ENCODE data around the gene POGLUT2.

Gene POGLUT2

DNA sequence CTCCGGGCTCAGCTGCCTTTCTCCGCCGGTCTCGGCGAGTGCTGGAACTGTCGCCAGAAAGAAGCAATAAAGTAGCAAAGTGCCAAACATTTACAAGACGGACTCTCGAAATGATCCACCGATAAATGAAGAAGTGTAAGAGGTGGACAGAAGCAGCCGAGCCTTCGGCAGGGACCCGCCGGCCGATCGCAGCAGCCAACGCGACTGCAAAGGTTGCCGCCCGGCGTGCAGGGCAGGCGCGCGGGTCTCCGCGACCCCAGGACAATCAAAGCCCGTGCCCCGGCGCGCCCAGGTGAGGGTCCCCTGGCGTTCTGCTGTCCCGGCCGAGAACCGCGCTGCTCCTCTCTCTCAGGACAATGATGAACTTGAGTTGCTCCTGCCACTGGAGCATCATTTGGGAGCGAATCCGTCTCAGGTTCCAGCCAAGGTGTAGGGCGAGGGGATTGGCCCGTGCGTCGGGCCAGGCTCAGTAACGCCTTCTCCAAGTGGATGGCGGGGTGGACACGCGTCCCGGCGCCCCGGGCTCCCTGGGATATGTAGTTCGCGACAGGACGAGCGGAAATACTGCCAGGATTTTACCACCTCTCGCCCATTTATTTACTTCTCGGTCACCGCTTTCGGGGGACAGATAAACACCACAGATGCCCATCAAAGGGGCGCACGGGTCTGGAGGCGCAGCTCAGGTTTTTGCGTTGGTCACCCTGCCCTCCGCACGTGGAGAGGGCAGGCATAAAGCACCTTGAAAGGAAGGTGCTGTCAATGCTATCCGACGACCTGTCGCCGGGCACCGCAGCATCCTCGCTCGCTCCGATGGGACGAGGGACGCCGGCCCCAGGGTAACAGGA lies at the start of gene POGLUT2, which contains the start of gene BIVM:
Gene POGLUT2 (minus strand): TSS at position 396 of the 845 bp plus-strand sequence. CDS start 306 bp downstream, at position 90.
Gene BIVM (plus strand): TSS at position 539 of the 845 bp plus-strand sequence. CDS start 8,149 bp downstream, outside the sequence.
- DNase-seq (ENCODE audit: low read depth), result peak; percentile 96

- DNase-seq (ENCODE audit: low read depth), result peak; percentile 70
Observed at GRCh38 chr13:102847272-102848234, 48.8 kb upstream of the POGLUT2 start.

DNA sequence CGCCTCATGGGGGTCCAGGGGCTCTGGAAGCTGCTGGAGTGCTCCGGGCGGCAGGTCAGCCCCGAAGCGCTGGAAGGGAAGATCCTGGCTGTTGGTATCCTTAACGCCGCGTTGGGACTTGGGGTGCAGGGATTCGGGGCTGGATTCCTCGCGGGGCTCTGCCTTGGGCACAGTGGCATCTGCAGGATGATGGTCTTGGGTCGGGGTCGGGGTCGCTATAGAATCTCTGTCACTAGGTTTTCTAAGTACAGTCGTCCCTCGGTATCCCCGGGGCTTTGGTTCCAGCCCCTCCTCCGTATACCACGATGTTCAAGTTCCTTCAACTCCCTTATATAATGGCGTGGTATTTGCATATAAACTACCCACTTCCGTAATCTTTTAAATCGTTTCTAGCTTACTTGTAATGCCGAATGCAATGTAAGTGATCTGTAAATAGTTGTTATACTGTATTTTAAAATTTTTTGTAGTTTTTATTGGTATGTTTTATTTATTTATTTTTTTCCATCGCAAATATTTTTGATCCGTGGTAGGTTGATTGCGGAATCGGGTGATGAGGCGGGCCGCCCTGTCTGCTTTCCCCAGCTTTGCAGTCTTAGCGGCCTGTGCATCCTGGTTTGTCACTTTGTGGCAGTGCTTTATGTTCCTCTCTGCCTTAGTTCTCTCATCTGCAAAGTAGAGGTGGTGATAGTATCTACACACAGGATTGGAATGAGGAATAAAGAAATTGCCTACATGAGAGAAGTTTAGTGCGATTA lies 47.7 kb upstream of the POGLUT2 start:
- peak; percentile 67 for DNase-seq (ENCODE audit: low read depth)

- peak; percentile 97 for DNase-seq (ENCODE audit: low read depth)
Observed at GRCh38 chr13:102845630-102846260, 47.0 kb upstream of the POGLUT2 start, which contains the start of gene ERCC5. Gene ERCC5, plus strand, starts transcription at chr13:102846032. Its CDS starts 235 bp downstream, at chr13:102846267.

DNA sequence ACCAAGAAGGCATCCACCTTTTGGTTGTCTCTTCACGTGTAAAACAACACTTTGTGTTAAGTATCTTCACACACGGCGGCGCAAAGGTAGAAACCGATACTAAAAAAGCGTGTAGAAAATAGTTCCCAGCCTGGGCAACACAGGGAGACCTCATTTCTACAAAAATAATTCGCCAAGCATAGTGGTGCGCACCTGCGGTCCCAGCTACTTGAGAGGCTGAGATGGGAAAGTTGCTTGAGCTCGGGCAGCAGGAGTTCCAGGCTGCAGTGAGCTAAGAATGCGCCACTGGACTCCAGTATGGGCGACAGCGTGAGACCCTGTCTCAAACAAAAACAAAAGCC lies 46.5 kb upstream of the POGLUT2 start:
- DNase-seq (ENCODE audit: low read depth), result no peak

- DNase-seq (ENCODE audit: low read depth), result no peak
Observed at GRCh38 chr13:102839462-102839861, 40.7 kb upstream of the POGLUT2 start.

DNA sequence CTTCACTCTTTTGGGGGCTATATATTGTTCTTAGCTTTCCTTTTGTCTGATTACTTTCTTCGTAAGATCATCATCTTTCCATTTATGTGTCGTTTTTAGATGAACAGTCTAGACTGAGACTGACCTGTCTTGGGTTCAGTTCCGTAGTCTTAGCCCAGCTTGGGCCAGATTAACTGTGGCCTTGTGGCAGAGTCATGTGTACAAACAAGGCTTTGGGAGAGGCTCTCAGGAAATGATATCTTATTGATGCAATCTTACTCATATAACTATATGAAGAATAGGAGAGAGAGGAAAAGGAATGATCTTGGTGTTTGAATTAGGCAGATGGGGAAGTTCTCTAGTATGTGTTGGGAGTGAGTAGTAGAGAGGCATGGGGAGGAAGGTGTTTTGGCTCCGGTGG lies 40.2 kb upstream of the POGLUT2 start:
- no peak for DNase-seq (ENCODE audit: low read depth)

DNA sequence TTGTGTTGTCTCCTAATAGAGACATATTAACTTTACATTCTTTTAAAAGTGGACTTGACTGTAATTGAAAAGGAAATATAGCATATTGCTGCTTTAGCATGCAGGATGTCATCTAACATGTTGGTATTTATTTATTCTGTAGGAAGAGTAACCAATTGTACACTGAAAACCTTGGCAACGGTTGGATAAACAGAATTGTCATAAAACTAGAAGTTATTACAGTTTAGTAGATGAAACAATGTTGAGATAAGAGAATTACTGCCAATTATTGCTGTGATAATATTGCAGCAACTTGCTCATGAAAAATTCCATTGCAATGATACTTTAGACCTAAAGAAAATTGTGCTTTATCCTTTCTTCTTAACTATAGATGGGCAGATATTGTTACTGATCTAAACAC lies 39.5 kb upstream of the POGLUT2 start:
- DNase-seq (ENCODE audit: low read depth), result no peak

GRCh38 chr13:102836471-102836870 lies 37.7 kb upstream of the POGLUT2 start:
- no peak for DNase-seq (ENCODE audit: low read depth)

- no peak for DNase-seq (ENCODE audit: low read depth)
Observed at GRCh38 chr13:102830646-102831045, 31.9 kb upstream of the POGLUT2 start.

DNA sequence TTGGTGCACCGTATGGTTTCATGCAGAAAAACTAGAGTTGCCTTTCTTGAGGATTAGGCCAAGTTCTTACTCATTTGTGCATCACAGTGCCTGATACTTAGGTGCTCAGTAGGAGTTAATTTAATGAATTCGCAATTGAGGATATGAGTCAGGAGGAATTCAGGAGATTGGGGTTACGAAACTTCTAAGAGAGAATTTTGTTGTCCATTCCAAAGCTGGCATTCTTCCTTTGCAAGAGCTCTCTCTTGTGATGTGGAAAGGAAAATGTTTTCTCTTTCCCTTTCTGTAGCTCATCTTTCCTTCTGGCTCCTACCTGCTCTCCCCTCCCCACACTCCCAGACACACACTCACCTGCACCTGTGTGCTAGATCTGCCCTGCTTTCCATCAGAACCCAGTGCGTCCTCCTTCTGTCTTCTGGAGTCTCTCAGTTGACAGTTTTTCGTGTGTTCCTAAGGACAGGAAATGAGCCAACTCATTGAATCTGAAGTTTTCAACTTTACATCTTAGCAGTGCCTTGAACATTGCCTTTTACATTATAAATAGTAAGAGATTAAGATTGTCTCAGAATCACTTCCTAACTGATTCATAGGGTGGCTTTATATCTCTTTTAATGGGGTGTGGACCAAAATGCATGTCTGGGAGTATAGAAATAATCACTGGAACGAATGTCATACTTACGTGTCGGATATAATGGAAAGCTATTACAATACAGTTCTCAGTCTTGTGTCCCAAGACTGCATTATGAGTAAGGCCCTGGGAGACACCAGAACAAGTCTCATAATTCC lies 27.3 kb upstream of the POGLUT2 start:
- DNase-seq (ENCODE audit: low read depth), result peak; percentile 95

- DNase-seq (ENCODE audit: low read depth), result no peak
Observed at GRCh38 chr13:102825400-102825799, 26.6 kb upstream of the POGLUT2 start.

- peak; percentile 35 for DNase-seq (ENCODE audit: low read depth)
Observed at GRCh38 chr13:102817907-102818306, 19.1 kb upstream of the POGLUT2 start.

DNA sequence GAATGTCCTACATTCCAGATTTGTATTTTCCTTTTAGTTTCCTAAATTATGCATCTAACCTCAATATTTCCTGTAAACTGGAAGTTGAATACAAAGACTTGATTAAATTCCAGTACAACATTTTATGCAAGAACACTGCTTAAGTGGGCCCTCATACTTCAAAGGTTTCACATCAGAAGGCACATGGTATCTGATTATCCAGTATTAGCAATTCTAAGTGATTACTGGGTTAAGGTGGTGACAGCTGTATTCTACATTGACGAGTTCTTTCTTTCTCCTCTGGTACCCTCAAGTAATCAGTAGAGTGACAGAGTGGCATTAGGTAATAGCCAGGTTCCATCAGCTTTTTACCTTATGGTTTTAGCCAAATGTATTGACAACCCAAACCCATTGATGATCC lies 18.5 kb upstream of the POGLUT2 start:
- no peak for DNase-seq (ENCODE audit: low read depth)

GRCh38 chr13:102816708-102817107 lies 17.9 kb upstream of the POGLUT2 start:
- DNase-seq (ENCODE audit: low read depth), result no peak

DNA sequence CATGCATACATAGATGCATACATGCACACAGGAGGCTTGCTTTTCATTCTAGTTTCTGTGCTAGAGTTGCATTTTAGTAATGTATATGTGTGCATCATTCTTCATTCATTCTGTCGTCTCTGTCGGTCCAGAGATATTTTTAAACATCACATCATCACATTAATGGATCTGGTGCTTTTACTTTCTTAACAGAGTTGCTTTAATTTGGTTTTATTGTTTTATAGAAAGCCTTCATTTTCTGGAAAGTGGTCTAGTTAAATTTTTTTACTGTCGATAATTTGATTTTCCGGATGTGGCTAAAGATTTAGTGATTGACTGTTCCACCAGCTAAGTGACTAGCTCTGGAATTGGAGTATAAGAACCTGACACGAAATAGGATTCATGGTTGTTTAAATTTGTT lies 17.0 kb upstream of the POGLUT2 start:
- no peak for DNase-seq (ENCODE audit: low read depth)

- DNase-seq (ENCODE audit: low read depth), result no peak
Observed at GRCh38 chr13:102814793-102815192, 16.0 kb upstream of the POGLUT2 start.

- no peak for DNase-seq (ENCODE audit: low read depth)
Observed at GRCh38 chr13:102814025-102814607, 15.3 kb upstream of the POGLUT2 start.

- DNase-seq (ENCODE audit: low read depth), result peak; percentile 42
Observed at GRCh38 chr13:102812611-102813287, 14.0 kb upstream of the POGLUT2 start.

DNA sequence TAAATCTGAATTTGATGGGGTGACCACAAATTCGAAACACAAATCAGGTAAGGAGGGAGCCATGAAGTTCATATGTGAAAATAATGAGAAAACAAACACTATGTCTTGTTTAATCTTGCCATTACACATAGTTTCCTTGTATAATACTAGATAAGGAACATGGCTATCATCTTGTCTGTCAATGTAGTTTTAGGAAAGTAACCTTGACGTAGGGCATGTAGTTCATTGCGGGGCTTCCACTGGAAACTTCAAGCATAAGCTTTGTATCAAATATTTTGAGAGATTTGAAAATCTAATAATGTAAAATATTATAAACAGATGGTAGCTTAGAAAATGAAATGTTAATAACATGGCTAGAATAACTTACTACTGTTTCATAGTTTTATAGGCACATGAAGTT lies 8.9 kb upstream of the POGLUT2 start:
- no peak for DNase-seq (ENCODE audit: low read depth)
